ENCODE data around the gene ZNF606. TPM values are rescaled to one million over a fixed set of nuclear protein-coding genes. Genes with fewer than 3 reads are reported as not detected.

The ZNF606 gene
- total and polyA plus RNA-seq, 10 of the 15 experiments (the other 5 are each of a cell fraction or from before 2014, with no cell fraction given): 2.2 to 10.6 (median 7.6) TPM

DNA sequence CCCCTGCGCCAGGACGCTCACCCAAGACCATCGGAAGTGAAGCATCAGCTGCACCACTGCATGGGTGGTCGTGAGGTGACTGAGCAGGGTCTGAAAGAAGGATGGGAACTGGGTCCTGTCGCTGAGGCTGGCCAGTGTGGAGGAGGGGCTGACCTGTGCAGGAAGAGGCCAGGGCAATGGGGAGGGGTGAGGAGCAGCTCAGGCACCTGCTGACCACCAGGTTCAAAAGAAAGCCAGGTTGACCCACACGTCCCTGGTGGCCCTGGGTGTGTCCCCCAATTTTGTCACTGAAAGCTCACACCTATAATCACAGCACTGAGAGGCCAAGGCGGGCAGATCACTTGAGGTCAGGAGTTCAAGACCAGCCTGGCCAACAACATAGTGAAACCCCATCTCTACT, 17.5 kb upstream of the ZNF606 start:
- Histone ChIP-seq H3K4me1 (ENCODE audit: control insufficient read depth, insufficient read depth, low read length) (no peaks in the 10 kb centered on the region), H4K20me1 (ENCODE audit: control insufficient read depth, insufficient read depth) (no peaks in the 10 kb centered on the region), H3K9me3 (replicated peaks; ENCODE audit: control insufficient read depth, insufficient read depth, low read length) (no peaks in the 10 kb centered on the region; the same call in 1 of the 3 replicates), H3K36me3 (ENCODE audit: control insufficient read depth in 2 of 2, insufficient read depth in 2 of 2, low read length in 1 of 2) (no peaks in the 10 kb centered on the region), H3K79me2 (ENCODE audit: control insufficient read depth, insufficient read depth, low read length) (no peaks in the 10 kb centered on the region), H3K27me3 (replicated peaks in 1 of 2; ENCODE audit: control insufficient read depth in 2 of 2, insufficient read depth in 2 of 2, low read length in 1 of 2) (no peaks in the 10 kb centered on the region), H2AFZ (ENCODE audit: control insufficient read depth, low read depth, low read length) (no peak overlapping the region), H3K9ac (ENCODE audit: control insufficient read depth, insufficient read depth, low read length) (no peak overlapping the region), H3K27ac (ENCODE audit: control insufficient read depth, insufficient read depth) (no peak overlapping the region), H3K4me3 (no peak overlapping the region), H3K4me2 (ENCODE audit: control insufficient read depth, insufficient read depth) (no peak overlapping the region)
- WGBS (ENCODE audit: insufficient coverage, insufficient replicate concordance, low lambda C conversion rate, missing lambda C conversion rate): 30% methylated on average over 7 of the region's 7 CpGs
- no peak for FAIRE-seq
- intact Hi-C loops (cut with micrococcal nuclease; ENCODE audit: unreplicated experiment): no loop called here
- ChIA-PET POLR2A (no interaction called here), SMC1A (ENCODE audit: uncharacterized antibody, unreplicated experiment) (no interaction called here), CTCF (no interaction called here), RAD21 (ENCODE audit: unreplicated experiment) (no interaction called here)
- TF ChIP-seq ZNF274 (IDR thresholded peaks at IDR 0.05; ENCODE audit: insufficient read depth, insufficient read length): no peak
- BruUV-seq (replicated peaks): no TSS peak
- no peak for DNase-seq (ENCODE audit: low read depth, low spot score)
- no peak for ATAC-seq
- in situ Hi-C loops (cut with MboI): no loop called here

DNA sequence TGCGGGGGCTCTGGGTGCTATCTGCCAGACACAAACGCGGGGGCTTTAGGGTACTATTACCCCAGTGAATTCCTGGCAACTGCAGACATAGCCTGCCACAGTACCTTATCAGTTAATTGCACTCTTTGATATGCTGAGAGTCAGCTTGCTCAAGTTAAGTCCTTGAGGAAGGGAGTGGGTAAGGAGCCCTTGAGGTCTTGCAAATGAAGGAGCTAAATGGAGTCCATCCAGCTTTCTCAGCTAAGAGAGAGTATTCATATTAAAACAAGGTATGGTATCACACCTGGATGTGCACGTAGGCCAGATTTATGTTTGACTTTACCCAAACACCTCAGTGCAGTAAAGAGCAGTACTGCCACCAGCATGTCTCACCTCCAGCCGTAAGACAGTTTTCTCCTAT, 11.5 kb upstream of the ZNF606 start:
- no peak overlapping the region for H3K4me2 ChIP-seq (ENCODE audit: control insufficient read depth, insufficient read depth)
- no peaks in the 10 kb centered on the region for H3K4me1 ChIP-seq (ENCODE audit: control insufficient read depth, insufficient read depth, low read length)
- DNase-seq (ENCODE audit: low read depth, low spot score) (no peak), FAIRE-seq (no peak), ATAC-seq (no peak)
- no peaks in the 10 kb centered on the region for H3K27me3 ChIP-seq (replicated peaks in 1 of 2; ENCODE audit: control insufficient read depth in 2 of 2, insufficient read depth in 2 of 2, low read length in 1 of 2)
- H3K79me2 ChIP-seq (ENCODE audit: control insufficient read depth, insufficient read depth, low read length): no peaks in the 10 kb centered on the region
- in situ Hi-C loops (cut with MboI) (no loop called here), intact Hi-C loops (cut with micrococcal nuclease; ENCODE audit: unreplicated experiment) (no loop called here)
- no peak overlapping the region for H3K9ac ChIP-seq (ENCODE audit: control insufficient read depth, insufficient read depth, low read length)
- H2AFZ ChIP-seq (ENCODE audit: control insufficient read depth, low read depth, low read length): no peak overlapping the region
- RAD21 ChIA-PET (ENCODE audit: unreplicated experiment): no interaction called here
- SMC1A ChIA-PET (ENCODE audit: uncharacterized antibody, unreplicated experiment): no interaction called here
- H3K9me3 ChIP-seq (replicated peaks; ENCODE audit: control insufficient read depth, insufficient read depth, low read length): peaks cover 15% of the 10 kb centered on the region; the same call in 2 of the 3 replicates
- no peak overlapping the region for H3K4me3 ChIP-seq
- H4K20me1 ChIP-seq (ENCODE audit: control insufficient read depth, insufficient read depth): no peaks in the 10 kb centered on the region
- H3K27ac ChIP-seq (ENCODE audit: control insufficient read depth, insufficient read depth): no peak overlapping the region
- CTCF ChIA-PET: no interaction called here
- POLR2A ChIA-PET: no interaction called here
- no TSS peak for BruUV-seq (replicated peaks)
- 19% methylated on average over 5 of the region's 5 CpGs for WGBS (ENCODE audit: insufficient coverage, insufficient replicate concordance, low lambda C conversion rate, missing lambda C conversion rate)
- no peaks in the 10 kb centered on the region for H3K36me3 ChIP-seq (ENCODE audit: control insufficient read depth in 2 of 2, insufficient read depth in 2 of 2, low read length in 1 of 2)
- TF ChIP-seq, protein P1, sequence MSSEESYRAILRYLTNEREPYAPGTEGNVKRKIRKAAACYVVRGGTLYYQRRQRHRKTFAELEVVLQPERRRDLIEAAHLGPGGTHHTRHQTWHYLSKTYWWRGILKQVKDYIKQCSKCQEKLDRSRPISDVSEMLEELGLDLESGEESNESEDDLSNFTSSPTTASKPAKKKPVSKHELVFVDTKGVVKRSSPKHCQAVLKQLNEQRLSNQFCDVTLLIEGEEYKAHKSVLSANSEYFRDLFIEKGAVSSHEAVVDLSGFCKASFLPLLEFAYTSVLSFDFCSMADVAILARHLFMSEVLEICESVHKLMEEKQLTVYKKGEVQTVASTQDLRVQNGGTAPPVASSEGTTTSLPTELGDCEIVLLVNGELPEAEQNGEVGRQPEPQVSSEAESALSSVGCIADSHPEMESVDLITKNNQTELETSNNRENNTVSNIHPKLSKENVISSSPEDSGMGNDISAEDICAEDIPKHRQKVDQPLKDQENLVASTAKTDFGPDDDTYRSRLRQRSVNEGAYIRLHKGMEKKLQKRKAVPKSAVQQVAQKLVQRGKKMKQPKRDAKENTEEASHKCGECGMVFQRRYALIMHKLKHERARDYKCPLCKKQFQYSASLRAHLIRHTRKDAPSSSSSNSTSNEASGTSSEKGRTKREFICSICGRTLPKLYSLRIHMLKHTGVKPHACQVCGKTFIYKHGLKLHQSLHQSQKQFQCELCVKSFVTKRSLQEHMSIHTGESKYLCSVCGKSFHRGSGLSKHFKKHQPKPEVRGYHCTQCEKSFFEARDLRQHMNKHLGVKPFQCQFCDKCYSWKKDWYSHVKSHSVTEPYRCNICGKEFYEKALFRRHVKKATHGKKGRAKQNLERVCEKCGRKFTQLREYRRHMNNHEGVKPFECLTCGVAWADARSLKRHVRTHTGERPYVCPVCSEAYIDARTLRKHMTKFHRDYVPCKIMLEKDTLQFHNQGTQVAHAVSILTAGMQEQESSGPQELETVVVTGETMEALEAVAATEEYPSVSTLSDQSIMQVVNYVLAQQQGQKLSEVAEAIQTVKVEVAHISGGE (CRISPR knock-in tag; IDR thresholded peaks at IDR 0.05): no peak
- TF ChIP-seq MEF2A (IDR thresholded peaks at IDR 0.05; ENCODE audit: insufficient read depth, low read depth, low read length) (no peak), SPI1 (IDR thresholded peaks at IDR 0.05; ENCODE audit: borderline replicate concordance, insufficient read depth, low read depth, low read length) (no peak), JUNB (IDR thresholded peaks at IDR 0.05) (no peak)

Measured in GM12878 (cell line).